GM23338 (cell line): ENCODE results near the gene RALY. TPM values are rescaled to one million over a fixed set of nuclear protein-coding genes. Genes with fewer than 3 reads are reported as not detected.

Experiments
- CREB1 ChIP-seq: fragments of 250-450 bp; sonication (Bioruptor Pico); IDR thresholded peaks from 2 replicates; pipeline ENCODE4 v1.5.0; 2020; ENCODE audit warnings: low read depth, mild to moderate bottlenecking, moderate library complexity
- ETS1 ChIP-seq: IDR thresholded peaks from 2 replicates; pipeline ENCODE4 v1.6.1; 2016; ENCODE audit warnings: antibody characterized with exemption
- EZH2 ChIP-seq: fragments of 200-600 bp; sonication (generic); IDR thresholded peaks from one replicate; pipeline ENCODE4 v1.8.0; 2017; ENCODE audit warnings: antibody characterized with exemption, mild to moderate bottlenecking, low read depth; ENCODE audit not compliant: unreplicated experiment
- EZH2phosphoT487 ChIP-seq: fragments of 200-600 bp; sonication (generic); IDR thresholded peaks from one replicate; pipeline ENCODE4 v1.8.1; 2018; ENCODE audit warnings: antibody characterized with exemption; ENCODE audit not compliant: unreplicated experiment
- JUNB ChIP-seq: IDR thresholded peaks from one replicate; pipeline ENCODE4 v1.6.1; 2016; ENCODE audit warnings: antibody characterized with exemption; ENCODE audit not compliant: unreplicated experiment
- NANOG ChIP-seq: IDR thresholded peaks from 2 replicates; pipeline ENCODE4 v1.6.1; 2016; ENCODE audit warnings: antibody characterized with exemption, borderline replicate concordance
- POLR2AphosphoS5 ChIP-seq: IDR thresholded peaks from 2 replicates; pipeline ENCODE4 v1.6.1; 2016; ENCODE audit warnings: antibody characterized with exemption, low read depth
- REST ChIP-seq: IDR thresholded peaks from one replicate; pipeline ENCODE4 v1.6.1; 2018; ENCODE audit warnings: antibody characterized with exemption; ENCODE audit not compliant: unreplicated experiment
- ZNF114 ChIP-seq: fragments of 250-450 bp; sonication (Bioruptor Pico); IDR thresholded peaks from 2 replicates; pipeline ENCODE4 v1.5.0; 2020; ENCODE audit warnings: mild to moderate bottlenecking, moderate library complexity
- ZNF331 ChIP-seq: fragments of 250-450 bp; sonication (Bioruptor Pico); IDR thresholded peaks from 2 replicates; pipeline ENCODE4 v1.5.0; 2020; ENCODE audit warnings: low read depth, mild to moderate bottlenecking, moderate library complexity
- polyA plus RNA-seq: library from polyadenylated mRNA; unstranded; fragments of >200 nt; fragmentation: Nextera tagmentation; extraction: Ambion mirVana; gene quantifications from 2 replicates; pipeline ENCODE4 v1.2.1, GENCODE V29; 2016
- total RNA-seq: library from RNA; depleted of rRNA; stranded (reverse); fragments of >200 nt; shearing (Covaris generic); gene quantifications from 2 replicates; pipeline ENCODE4 v1.2.3, GENCODE V29; 2014
- TF ChIP-seq, protein P1 (sequence below), 2 experiments: fragments of 200-600 bp in 1 of 2; sonication (generic) in 1 of 2; conservative IDR thresholded peaks; 2 replicates each; pipeline versions ENCODE4 v1.5.1 to v1.6.1; 2016 to 2017; ENCODE audit warnings: antibody characterized with exemption in 2 of 2, low read depth in 2 of 2, mild to moderate bottlenecking in 2 of 2, moderate library complexity in 1 of 2

RALY gene
- total and polyA plus RNA-seq, 2 experiments from 2014 or later, result 144 to 167 TPM

DNA sequence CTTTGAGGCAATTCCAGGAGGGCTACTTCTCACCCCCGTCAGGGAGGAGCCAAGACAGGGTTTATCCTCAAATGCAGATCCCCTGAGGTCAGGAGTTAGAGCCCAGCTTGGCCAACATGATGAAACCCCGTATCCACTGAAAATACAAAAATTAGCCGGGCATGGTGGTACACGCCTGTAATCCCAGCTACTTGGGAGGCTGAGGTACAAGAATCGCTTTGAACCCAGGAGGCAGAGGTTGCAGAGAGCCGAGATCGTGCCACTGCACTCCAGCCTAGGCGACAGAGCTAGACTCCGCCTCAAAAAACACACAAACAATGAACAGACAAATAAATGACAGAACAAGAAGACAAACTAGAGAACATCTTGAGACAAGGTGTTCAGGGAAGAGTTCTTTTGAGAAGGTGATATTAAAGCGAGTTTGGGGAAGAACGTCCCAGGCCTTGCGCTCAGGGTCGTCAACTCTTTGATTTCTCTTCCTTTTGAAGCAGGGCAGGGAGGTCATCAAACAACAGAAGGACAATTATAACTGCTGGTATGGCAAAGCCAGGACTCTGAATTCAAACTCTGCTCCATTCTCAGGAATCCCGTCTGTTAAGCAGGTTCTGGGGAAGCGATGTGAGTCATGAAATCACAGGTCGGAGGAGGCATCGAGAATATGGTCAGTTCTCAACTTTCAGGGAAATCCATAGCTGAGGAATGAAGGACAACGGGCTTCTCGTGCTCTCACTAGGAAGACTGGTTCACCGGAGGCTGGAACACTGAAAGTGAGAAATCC, 1.4 kb upstream of the RALY start (continued):
- TF ChIP-seq ETS1, result no peak
- no peak for TF ChIP-seq REST
- TF ChIP-seq, protein P1, sequence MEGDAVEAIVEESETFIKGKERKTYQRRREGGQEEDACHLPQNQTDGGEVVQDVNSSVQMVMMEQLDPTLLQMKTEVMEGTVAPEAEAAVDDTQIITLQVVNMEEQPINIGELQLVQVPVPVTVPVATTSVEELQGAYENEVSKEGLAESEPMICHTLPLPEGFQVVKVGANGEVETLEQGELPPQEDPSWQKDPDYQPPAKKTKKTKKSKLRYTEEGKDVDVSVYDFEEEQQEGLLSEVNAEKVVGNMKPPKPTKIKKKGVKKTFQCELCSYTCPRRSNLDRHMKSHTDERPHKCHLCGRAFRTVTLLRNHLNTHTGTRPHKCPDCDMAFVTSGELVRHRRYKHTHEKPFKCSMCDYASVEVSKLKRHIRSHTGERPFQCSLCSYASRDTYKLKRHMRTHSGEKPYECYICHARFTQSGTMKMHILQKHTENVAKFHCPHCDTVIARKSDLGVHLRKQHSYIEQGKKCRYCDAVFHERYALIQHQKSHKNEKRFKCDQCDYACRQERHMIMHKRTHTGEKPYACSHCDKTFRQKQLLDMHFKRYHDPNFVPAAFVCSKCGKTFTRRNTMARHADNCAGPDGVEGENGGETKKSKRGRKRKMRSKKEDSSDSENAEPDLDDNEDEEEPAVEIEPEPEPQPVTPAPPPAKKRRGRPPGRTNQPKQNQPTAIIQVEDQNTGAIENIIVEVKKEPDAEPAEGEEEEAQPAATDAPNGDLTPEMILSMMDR (conservative IDR thresholded peaks at IDR 0.05; ENCODE audit: low read depth in 2 of 2), result no peak
- no peak for TF ChIP-seq EZH2
- no peak for TF ChIP-seq NANOG
- no peak for TF ChIP-seq POLR2AphosphoS5
- no peak for TF ChIP-seq ZNF114
- TF ChIP-seq ZNF331 (CRISPR knock-in tag), result no peak
- TF ChIP-seq CREB1 (CRISPR knock-in tag), result no peak
- TF ChIP-seq EZH2phosphoT487, result no peak
- no peak for TF ChIP-seq JUNB
